Measurements from ENCODE around the gene DHRS4.

Gene DHRS4

GRCh38 chr14:23953464-23954278 lies at the start of gene DHRS4:
Gene DHRS4, plus strand, starts transcription at chr14:23953770. Its CDS starts 19 bp downstream, at chr14:23953789.
- peak; percentile 87 for DNase-seq

DNA sequence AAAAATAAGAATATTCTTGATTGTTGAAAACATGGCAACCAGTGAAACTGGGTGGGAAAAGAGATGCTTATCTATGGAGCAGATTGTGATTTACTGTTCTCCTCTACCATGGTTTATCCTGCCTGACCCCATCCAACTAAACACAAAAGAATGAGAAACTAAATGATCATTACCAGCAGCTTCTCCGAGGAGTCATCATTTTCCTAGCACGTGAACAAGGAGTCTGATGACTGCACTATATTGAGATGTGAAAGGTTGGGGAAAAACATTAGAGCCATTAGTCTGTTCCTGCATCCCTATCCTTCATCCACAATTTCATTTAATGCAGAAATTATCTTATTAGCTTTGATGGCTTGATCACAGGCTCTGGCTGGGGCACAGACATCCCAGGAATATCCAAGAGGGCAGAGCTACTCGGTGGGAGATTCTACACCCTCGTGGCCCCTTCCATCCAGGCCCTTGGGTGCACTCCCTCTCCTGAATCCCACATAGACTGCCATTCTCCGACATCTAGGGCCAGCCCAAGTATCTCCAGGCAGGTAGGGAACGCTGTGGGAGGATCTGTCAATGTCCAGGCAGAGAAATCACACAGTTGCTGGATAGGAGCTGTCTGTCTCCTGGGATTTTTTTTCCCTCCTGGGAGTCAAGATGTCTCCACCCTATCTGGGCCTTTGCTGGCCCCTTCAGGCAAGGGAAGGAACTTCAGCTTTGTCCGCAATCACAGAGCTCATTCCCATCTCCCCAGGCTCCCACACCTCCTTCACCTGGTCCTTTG lies 43.3 kb upstream of the DHRS4 start:
- peak; percentile 63 for DNase-seq

- no peak for DNase-seq
Measured at GRCh38 chr14:23910876-23911210, 42.7 kb upstream of the DHRS4 start.

DNA sequence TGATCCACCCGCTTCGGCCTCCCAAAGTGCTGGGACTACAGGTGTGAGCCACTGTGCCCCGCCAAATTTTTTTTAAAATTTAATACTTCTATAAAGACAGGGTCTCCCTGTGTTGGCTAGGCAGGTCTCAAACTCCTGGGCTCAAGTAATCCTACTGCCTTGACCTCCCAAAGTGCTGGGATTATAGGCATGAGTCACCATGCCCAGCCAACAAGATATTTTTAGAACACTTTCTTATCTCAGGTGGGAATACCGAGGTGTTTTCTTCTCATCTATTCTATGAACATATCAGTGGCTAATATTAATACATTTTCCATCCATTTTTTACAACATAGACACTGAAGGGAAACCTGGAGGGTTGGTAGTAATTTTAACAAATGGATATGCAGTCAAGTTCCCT lies 38.0 kb upstream of the DHRS4 start:
- DNase-seq, result no peak

DNA sequence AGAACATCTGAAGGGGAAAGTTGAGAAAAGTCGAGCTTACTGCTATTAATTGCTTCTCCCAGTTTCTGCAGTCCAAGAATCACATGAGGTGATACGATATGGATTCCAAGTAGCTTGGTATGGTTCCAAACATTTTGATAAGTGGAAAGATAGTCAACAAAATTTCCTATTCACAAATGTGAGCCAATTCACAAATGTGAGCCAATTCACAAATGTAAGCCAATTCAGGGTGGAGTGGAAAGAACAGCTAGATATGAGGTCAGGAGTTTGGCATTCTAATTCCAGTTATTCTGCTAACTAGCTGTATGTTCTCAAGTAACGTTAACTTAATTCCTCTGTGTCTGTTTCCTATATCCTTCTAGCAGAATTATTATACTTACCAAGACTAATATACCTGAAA lies 37.6 kb upstream of the DHRS4 start:
- no peak for DNase-seq

DNA sequence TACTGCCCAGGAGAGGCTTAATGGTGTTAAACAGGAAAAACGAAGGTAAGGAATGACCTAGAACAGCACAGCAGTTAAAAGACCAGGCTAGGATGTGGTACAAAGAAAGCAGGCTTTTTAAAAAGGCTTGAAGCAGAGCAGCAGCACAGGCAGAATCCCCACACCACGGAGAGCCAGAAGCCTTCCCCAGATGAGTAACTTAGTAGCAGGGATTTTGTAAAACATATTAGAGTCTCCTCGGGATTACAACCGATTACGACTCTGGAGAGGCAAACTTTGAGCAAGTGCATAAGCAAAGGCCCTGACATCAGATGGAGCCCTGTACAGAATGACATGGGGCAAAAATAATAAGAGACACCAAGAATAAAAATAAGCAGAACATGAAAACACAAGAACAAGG lies 37.1 kb upstream of the DHRS4 start:
- DNase-seq, result no peak

DNA sequence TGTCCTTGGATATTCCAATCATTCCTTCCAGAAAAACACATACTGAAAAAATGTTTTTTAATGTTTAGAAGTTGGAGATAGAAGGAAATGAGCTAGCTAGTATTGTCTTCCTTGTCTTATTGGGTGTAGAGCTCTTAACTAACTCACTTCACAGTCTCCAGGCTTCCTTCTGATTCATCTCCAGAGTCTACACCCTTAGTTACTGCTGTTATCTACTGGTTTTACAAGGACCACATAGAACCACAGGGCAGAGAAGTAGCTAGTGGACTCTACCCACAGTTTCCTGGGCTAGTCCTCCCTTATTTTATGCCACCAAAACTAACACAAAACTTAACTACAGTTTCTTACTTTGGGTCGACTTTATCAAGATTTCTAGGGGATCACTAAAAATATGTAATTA lies 31.0 kb upstream of the DHRS4 start:
- no peak for DNase-seq

DNA sequence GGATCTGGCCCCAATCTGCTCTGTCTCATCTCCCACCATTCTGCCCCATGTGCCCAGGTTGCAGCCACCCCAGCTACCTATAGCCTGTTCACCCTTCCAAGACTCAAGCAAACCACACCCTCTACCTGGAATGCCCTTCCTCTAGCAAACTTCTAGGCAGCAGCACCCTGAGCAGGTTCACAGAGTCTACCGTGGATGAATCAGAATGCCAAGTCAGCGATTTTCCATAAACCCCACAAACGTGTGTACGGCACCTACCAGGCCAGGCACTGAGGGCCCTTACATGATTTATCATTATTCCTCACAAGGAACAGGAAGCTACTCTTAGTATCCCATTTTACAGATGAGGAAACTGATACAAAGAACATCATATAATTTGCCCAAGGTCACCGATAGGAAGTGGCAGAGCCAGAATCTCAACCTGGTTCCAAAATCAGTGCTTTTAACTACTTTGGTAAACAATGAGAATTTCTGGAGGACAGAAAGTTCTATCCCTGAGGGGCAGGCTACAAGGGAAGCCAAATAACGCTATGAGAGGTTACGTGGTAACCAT lies 28.0 kb upstream of the DHRS4 start:
- DNase-seq, result no peak

DNA sequence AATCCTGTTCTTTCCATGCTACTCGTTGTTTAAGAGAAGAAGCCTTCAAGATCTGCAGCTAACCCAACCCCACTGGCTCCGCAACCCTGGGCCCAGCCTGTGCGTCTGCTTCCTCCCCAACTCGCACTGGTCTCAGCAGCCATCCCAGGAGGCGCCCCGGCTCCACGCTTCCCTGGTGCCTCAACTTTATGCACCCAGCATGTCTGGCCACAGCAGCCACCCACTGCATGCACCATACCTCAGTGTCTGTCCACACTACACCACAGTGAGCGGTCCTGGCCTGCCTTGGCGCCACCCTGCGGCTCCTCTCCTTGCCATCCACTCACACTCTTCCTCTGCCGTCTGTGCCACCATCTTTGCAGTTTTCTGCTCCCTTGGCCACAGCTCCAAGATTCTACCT lies 27.0 kb upstream of the DHRS4 start:
- no peak for DNase-seq

GRCh38 chr14:23929136-23929535 lies 24.4 kb upstream of the DHRS4 start:
- DNase-seq, result no peak

DNA sequence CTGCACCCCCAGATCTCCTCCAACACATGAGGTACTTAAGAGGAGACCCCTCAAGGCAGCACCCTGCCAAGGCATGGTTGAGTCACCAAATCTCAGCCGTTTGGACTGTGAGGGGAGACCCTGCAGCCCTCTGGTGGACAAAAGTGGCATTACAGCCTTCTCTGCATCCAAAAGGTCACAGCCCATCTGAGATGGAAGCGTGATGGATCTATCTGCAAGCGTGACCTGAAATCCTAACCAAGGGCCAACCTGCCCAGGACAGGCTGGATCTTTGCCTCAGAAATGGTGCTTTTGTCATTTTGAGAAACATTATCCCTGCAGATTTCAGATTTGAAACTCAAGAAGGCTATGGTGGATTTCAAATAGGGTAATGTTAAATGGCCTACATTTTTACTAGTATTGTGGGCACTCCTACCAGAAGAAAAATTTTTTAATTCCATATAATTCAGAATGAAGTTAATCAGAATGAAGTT lies 23.7 kb upstream of the DHRS4 start:
- DNase-seq, result peak; percentile 73

DNA sequence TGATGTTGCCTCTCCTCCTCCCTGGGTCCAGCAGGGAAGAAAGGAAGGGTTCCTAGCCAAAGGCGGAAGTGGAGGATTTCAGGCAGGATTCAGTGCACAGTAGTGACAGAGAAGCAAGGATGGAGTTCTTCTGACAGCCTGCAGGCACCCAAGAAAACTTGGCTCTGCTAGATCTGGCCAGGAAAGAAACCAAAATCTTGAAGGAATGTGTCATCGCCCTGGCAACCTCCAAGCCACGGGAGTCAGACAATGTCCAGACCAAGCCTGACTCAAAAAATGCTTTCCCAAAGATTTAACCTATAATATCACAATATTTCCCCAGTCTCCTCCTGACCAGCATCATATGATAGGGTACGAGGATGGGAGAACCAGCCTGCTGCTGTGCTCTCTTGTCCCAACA lies 22.8 kb upstream of the DHRS4 start:
- peak; percentile 26 for DNase-seq

DNA sequence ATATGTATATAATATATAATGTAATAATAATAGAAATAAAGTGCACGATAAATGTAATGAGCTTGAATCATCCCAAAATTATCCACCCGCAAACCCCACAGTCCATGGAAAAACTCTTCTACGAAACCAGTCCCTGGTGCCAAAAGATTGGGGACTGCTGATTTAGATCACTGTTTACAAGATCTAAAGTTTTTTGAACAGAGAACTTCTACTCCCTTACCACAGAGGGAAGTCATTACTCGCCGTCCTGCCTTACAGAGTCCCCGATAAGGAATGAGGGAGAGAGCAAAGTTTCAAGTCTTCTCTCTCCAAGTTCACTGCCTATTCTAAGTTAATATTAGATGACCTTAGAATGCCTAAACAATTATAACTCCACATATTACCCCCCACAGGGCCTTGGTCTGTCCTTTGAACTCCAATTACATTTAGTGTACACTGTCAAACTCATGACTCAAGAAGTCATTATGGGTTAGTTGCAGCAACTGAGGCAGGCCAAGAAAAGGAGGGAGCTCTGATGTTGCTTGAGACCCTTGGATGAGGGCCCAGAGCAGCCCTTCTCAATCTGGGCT lies 21.8 kb upstream of the DHRS4 start:
- DNase-seq, result no peak

DNA sequence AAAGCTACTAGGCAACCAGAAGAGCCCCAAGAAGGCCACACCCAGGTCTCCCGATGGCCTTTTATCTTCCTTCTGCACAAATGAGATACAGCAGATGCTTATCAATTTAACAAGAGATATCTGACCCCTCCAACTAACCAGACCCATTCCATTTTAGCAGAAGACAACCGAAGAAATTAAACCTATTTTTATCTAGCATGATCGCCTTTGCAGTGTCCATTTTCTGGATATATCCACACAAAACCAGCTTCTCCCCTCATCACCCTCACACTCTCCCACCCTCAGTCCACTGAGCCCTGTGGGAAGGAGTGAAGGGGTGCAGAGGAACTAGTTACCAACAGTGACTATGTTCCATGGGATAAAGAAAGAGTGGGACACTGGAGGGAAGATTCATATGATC lies 20.9 kb upstream of the DHRS4 start:
- no peak for DNase-seq

DNA sequence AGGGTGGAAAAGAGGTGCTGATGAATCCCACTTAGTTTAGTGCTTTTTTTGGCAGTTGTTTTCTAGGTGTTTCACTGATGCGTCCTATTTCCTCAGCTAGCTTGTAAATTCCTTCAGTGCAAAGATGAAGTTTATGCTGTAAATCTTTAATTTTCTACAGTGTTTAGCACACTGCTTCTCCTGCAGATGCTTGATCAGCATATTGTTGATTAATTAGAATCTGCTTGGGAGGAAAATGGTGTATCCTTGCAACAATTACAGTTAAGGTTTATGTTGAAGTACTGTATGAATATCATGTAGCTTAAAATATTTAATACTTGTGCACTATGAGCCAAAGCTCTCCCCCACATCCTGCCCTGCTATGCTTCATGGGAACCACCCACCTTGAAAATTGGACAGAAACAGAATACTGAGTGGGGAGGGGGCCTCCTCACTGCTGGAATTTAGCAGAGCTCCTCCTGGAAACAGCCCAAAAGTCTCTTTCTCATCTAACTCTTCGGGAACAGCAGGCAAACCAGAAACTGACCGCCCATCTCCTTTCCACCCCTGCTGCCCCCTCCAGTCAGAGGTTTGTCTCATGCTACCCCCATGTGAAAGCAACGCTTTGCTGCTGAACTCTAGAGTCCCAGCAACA lies 20.3 kb upstream of the DHRS4 start:
- DNase-seq, result no peak

DNA sequence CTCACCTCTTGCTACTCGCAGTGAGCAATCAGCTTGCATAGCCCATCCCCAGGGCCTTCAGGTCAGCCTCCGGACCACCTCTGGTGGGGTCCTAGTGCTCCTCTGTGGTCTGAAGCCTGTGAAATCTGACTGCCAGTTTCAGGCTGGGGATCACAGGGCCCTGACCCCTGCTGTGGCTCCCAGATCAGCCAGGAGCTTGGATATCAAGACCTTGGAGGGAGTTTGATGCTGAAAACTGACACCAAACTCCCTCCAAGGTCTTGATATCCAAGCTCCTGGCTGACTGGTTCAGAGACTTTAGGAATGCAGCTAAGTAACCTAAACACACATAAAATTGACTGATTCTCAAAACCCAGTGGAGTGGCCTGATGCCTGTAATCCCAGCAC lies 19.8 kb upstream of the DHRS4 start:
- DNase-seq, result no peak

DNA sequence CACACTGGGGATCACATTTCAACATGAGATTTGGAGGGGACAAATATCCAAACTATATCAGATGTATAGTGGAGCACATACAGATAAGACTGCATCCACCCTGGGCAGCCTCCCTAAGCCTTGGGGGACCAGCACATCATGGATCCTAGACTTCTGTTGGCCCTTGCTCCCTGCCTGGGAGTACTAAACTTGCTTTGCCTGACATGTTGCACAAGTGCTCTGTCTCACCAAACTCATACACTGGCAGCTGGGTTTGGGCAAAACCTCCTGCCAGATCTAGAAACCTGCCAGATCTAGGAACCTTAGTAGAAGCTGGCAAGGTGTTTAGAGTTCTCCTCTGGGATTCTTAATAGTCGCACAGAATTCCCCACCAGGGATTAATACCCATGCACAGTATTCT lies 18.4 kb upstream of the DHRS4 start:
- no peak for DNase-seq

DNA sequence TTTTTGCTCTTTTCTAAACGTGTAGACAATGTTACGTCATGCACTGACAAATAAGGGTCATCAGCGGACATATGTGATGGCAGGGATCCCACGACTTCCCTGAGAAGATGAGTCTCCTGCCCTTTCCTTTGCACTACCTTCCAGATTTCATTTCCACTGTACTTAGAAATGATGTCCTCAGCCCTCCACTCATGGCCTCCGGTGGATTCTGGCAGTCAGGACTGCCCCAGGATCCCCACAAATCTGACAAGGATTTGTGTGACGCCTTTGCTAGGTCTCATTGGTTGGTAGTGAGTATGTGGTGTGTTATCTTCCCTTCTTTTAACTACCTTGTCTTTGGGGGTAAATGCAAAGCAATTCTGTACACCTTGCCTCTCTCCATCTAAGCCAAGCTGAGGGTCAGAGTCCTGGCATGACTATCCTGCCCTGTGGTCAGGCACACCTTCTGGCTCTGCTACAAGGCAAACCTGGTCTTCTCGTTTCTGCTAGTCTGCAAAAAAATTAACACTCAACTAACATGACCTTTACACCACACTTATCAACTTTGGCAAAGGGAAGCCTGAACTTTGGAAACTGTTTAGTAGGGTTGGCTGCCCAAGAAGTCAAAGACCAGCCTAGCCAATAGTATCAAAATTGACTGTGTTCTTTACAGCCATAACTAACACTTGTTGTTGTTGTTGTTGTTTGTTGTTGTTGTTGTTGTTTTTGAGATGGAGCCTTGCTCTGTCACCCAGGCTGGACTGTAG lies 17.3 kb upstream of the DHRS4 start:
- DNase-seq, result no peak

DNA sequence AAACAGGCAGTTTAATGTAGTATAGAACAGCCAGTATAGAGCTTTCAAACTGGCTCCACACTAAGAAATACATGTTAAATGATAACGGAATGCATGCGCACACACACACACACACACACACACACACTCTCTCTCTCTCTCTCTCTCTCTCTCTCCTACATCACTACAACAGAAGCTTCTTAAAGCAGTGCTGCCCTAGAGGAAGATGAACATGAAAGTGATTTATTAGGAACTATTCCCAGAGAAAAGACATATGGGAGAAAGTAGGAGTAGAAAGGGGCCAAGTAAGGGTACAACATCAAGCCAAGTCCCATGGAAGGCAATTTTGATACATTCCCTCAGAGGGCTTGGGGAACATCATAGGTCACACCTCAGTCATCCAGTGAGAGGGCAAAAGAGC lies 16.4 kb upstream of the DHRS4 start:
- DNase-seq, result no peak

DNA sequence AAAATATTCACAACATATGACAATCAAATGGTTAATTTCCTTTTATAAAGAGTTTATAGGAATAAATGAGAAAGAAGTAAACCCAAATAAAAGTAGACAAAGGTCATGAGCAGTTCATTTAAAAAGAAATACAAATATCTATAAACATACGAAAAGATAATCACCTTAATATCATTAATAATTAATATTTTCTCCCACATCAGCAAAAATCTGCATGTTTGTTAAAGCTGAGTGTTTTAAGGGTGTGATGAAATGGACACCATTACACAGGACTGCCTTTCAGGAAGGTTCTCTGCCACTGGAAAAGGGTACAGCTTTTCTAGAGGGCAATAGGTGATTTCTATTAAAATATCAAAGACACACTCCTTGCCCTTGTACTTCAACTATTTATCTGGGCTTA lies 14.7 kb upstream of the DHRS4 start:
- DNase-seq, result no peak

DNA sequence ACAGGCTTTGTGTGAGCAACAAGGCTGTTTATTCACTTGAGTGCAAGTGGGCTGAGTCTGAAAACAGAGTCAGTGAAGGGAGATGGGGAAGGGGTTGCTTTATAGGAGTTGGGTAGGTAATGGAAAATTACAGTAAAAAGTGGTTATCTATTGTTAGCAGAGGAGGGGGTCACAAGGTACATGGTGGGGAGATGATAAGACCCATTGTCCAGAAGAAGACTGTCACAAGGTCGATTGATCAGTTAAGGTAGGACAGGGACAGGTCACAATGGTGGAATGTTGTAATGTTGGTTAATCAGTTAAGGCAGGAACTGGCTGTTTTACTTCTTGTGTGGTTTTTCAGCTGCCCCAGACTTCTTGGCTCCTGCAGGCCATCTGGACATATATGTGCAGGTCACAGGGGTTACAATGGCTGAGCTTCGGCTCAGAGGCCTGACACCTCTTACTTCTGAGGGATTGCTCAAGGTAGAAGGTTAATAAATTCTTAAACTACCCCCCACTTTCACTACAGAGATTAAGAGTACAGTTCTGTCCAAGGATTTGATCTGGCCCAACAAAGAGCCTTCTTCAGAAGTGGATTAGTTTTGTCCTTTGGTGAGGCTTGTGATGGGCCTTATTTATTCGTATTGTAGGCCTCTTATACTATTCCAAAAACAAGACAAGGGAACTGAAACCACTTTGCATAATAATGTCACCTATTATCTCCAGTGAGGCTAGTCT lies 13.8 kb upstream of the DHRS4 start:
- no peak for DNase-seq

DNA sequence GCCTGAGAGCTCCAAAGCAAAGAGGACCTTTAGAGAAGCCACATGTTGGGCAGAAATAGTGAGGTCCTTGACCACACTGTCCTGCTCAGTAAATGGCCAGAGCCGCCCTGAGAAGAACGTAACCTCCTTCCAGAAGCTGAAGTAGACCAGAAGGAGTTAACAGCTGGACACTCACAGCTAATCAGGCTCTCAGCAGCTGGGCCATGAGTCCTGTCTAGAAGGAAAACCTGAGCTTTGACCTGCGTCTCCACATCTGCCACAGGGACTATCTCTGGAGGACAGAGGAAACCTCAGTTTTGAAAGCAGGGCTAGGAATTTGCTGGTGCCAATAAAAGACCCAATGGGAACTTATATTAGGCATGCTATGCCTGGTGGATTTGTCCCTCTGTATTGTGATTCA lies 12.3 kb upstream of the DHRS4 start:
- DNase-seq, result no peak
